SK-N-SH (cell line): ENCODE results near the gene RASL10B. TPM values are rescaled to one million over a fixed set of nuclear protein-coding genes. Genes with fewer than 3 reads are reported as not detected.

Source experiments
- CTCF ChIA-PET: fragments of 300-600, 350-600 bp; formaldehyde crosslinking; extraction: SDS; loops from one replicate; lab custom pipeline; 2021; lab: Yijun Ruan, JAX
- POLR2A ChIA-PET: fragments of 350-600 bp; sonication (Branson Sonifier 250); formaldehyde crosslinking; extraction: SDS; loops from one replicate; lab custom pipeline; 2020; ENCODE audit warnings: antibody characterized with exemption, inconsistent platforms; lab: Yijun Ruan, JAX
- DNase-seq: peaks from one replicate; pipeline ENCODE4 v3.0.0; 2012
- H2AFZ ChIP-seq: fragments of 200-600 bp; sonication (generic); 2 replicates; pipeline ENCODE4 v1.8.1; 2016; ENCODE audit warnings: antibody characterized with exemption, mild to moderate bottlenecking, low read depth
- H3F3A ChIP-seq: fragments of 200-600 bp; sonication (generic); replicated peaks from 2 replicates; pipeline ENCODE3; 2016; ENCODE audit warnings: antibody characterized with exemption, mild to moderate bottlenecking; ENCODE audit not compliant: insufficient read depth
- H3K27ac ChIP-seq, 2 experiments: fragments of 200-500 bp in 1 of 2; fragments of 200-600 bp in 1 of 2; sonication (Bioruptor generic) in 1 of 2; sonication (generic), shearing (Covaris generic) in 1 of 2; 2 replicates each; pipeline versions ENCODE4 v1.5.1 to v1.6.1; 2014 to 2016; ENCODE audit warnings: low read depth in 2 of 2, inconsistent platforms in 1 of 2, low read length in 1 of 2, mild to moderate bottlenecking in 1 of 2, mixed read lengths in 1 of 2
- H3K27me3 ChIP-seq: fragments of 200-600 bp; sonication (generic), shearing (Covaris generic); 2 replicates; pipeline ENCODE4 v1.6.1; 2016; ENCODE audit warnings: mixed run types; ENCODE audit not compliant: insufficient read depth
- H3K36me3 ChIP-seq, 2 experiments: fragments of 200-500 bp in 1 of 2; fragments of 200-600 bp in 1 of 2; sonication (Bioruptor generic) in 1 of 2; sonication (generic) in 1 of 2; replicated peaks in 1 of 2; 2 replicates each; pipeline versions ENCODE3 to v1.5.1; 2014 to 2016; ENCODE audit warnings: low read length in 1 of 2, mild to moderate bottlenecking in 1 of 2; ENCODE audit not compliant: insufficient read depth in 2 of 2, control insufficient read depth in 1 of 2
- H3K4me1 ChIP-seq, 2 experiments: fragments of 200-500 bp in 1 of 2; fragments of 200-600 bp in 1 of 2; sonication (Bioruptor generic) in 1 of 2; sonication (generic), shearing (Covaris generic) in 1 of 2; 2 replicates each; pipeline versions ENCODE4 v1.5.1 to v1.6.1; 2014 to 2016; ENCODE audit warnings: low read depth in 1 of 2, low read length in 1 of 2, mixed run types in 1 of 2; ENCODE audit not compliant: insufficient read depth in 2 of 2, control insufficient read depth in 1 of 2
- H3K4me2 ChIP-seq: fragments of 200-600 bp; sonication (generic), shearing (Covaris generic); 2 replicates; pipeline ENCODE4 v1.6.1; 2017; ENCODE audit warnings: mixed run types
- H3K4me3 ChIP-seq, 2 experiments: fragments of 200-500 bp in 1 of 2; fragments of 200-600 bp in 1 of 2; sonication (Bioruptor generic) in 1 of 2; sonication (generic), shearing (Covaris generic) in 1 of 2; 2 replicates each; pipeline versions ENCODE4 v1.5.1 to v1.8.1; 2014 to 2016; ENCODE audit warnings: low read depth in 2 of 2, inconsistent platforms in 1 of 2, low read length in 1 of 2, mild to moderate bottlenecking in 1 of 2, mixed read lengths in 1 of 2, moderate library complexity in 1 of 2
- H3K79me2 ChIP-seq: fragments of 200-600 bp; sonication (generic); 2 replicates; pipeline ENCODE4 v1.8.1; 2017; ENCODE audit warnings: mild to moderate bottlenecking; ENCODE audit not compliant: insufficient read depth
- H3K9ac ChIP-seq: fragments of 200-600 bp; sonication (generic); 2 replicates; pipeline ENCODE4 v1.6.1; 2017; ENCODE audit warnings: mixed run types
- H3K9me2 ChIP-seq: fragments of 200-600 bp; sonication (generic); 2 replicates; pipeline ENCODE4 v1.6.1; 2017; ENCODE audit warnings: mixed run types
- H3K9me3 ChIP-seq: fragments of 200-600 bp; sonication (generic); 2 replicates; pipeline ENCODE4 v1.6.1; 2017; ENCODE audit warnings: mixed run types, mild to moderate bottlenecking, moderate library complexity
- H4K20me1 ChIP-seq: fragments of 200-600 bp; sonication (generic); 2 replicates; pipeline ENCODE4 v1.6.1; 2017; ENCODE audit warnings: mild to moderate bottlenecking, mixed run types; ENCODE audit not compliant: insufficient read depth
- EP300 ChIP-seq, 2 experiments: IDR thresholded peaks; 2 replicates each; pipeline versions ENCODE4 v1.4.0 to v1.6.1; 2012; ENCODE audit warnings: borderline replicate concordance in 1 of 2, low read depth in 1 of 2, low read length in 1 of 2
- GABPA ChIP-seq: IDR thresholded peaks from 2 replicates; pipeline ENCODE4 v1.4.0; 2012; ENCODE audit warnings: low read depth, mild to moderate bottlenecking
- GATA2 ChIP-seq: sonication (generic); formaldehyde crosslinking; IDR thresholded peaks from 2 replicates; pipeline ENCODE4 v1.5.0; 2020; ENCODE audit warnings: mild to moderate bottlenecking, missing genetic modification reagents
- MXI1 ChIP-seq: IDR thresholded peaks from 2 replicates; pipeline ENCODE4 v1.6.1; 2012; ENCODE audit warnings: mild to moderate bottlenecking, low read depth, low read length, improper control_type of control experiment
- NRF1 ChIP-seq: IDR thresholded peaks from 2 replicates; pipeline ENCODE4 v1.6.1; 2012; ENCODE audit warnings: low read depth, mild to moderate bottlenecking, low read length
- RCOR1 ChIP-seq: fragments of 150-350 bp; IDR thresholded peaks from 2 replicates; pipeline ENCODE4 v1.6.1; 2017; ENCODE audit warnings: antibody characterized with exemption, low read length
- SMC3 ChIP-seq: IDR thresholded peaks from 2 replicates; pipeline ENCODE4 v1.6.1; 2012; ENCODE audit warnings: low read depth, low read length, improper control_type of control experiment
- TAF1 ChIP-seq: IDR thresholded peaks from 2 replicates; pipeline ENCODE4 v1.6.1; 2012; ENCODE audit warnings: low read depth, mild to moderate bottlenecking, low read length, moderate library complexity, borderline replicate concordance
- TCF12 ChIP-seq: IDR thresholded peaks from 2 replicates; pipeline ENCODE4 v1.4.0; 2012
- WGBS: methylation state at CpG from one replicate; pipeline ENCODE4 v1.1.6; 2017; ENCODE audit warnings: low lambda C conversion rate; 5-methylcytosine and 5-hydroxymethylcytosine counted together
- polyA plus RNA-seq, 3 experiments: library from polyadenylated mRNA; depleted of rRNA; stranded (reverse); fragments of >200 nt; gene quantifications; 2 replicates each; pipeline ENCODE4 v1.2.3, GENCODE V29; 2012
- TF ChIP-seq, protein P1 (sequence below): IDR thresholded peaks from 2 replicates; pipeline ENCODE4; 2012
- TF ChIP-seq, protein P2 (sequence below): fragments of 150-350 bp; IDR thresholded peaks from 2 replicates; pipeline ENCODE4 v1.6.1; 2016; ENCODE audit warnings: mild to moderate bottlenecking, low read depth, low read length

Gene RASL10B
- polyA plus RNA-seq, 1 of the 3 experiments (the other 2 are of a cell fraction) = 4.2 TPM

DNA sequence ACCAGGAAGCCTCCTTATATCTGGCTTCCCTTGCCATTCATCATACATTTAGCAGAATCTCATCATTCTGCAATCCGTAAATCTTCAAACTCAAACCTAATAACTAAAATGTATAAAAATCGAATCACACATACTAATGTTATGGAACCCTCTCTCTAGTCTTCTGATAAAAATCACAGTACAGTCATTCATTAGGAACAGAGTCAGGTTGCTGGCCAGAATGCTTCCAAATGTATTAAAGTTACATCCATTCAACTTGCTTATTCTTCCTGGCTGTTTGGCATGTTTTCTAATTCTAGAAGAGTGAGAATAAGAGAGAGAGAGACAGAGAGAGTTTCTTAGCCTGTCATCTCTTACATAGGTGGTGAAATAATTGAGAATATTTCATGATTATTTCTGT lies 16.5 kb upstream of the RASL10B start:
- no peak overlapping the region for H3K4me3 ChIP-seq
- POLR2A ChIA-PET = no interaction called here
- peaks cover 45 to 57% of the 10 kb centered on the region in 2 experiments for H3K36me3 ChIP-seq
- 44% methylated on average over 2 of the region's 2 CpGs for WGBS
- H3K9me3 ChIP-seq = no peaks in the 10 kb centered on the region
- H3K9me2 ChIP-seq = no peaks in the 10 kb centered on the region
- H3F3A ChIP-seq = peaks cover 20% of the 10 kb centered on the region
- peaks cover 3% of the 10 kb centered on the region; the same call in 1 of the 2 replicates for H3K79me2 ChIP-seq
- H3K9ac ChIP-seq = no peak overlapping the region
- DNase-seq = no peak
- peak overlapping the region in 1 of 2 experiments; percentile 93; a peak in 2 of 4 replicates for H3K27ac ChIP-seq
- CTCF ChIA-PET = interaction anchor here (4.8 kb wide), 1 partner anchor 32 kb away, joined by 28 read pairs; no protein-coding TSS in a partner anchor
- no peak overlapping the region for H2AFZ ChIP-seq
- TF ChIP-seq, protein P1, sequence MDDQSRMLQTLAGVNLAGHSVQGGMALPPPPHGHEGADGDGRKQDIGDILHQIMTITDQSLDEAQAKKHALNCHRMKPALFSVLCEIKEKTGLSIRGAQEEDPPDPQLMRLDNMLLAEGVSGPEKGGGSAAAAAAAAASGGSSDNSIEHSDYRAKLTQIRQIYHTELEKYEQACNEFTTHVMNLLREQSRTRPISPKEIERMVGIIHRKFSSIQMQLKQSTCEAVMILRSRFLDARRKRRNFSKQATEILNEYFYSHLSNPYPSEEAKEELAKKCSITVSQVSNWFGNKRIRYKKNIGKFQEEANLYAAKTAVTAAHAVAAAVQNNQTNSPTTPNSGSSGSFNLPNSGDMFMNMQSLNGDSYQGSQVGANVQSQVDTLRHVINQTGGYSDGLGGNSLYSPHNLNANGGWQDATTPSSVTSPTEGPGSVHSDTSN = 0 out of 2 replicates have a peak, but pooled peaks have one; percentile 30
- TF ChIP-seq GABPA (no peak), SMC3 (no peak), GATA2 (CRISPR knock-in tag) (peak; percentile 29), EP300 (IDR thresholded peaks at IDR 0.05; ENCODE audit: borderline replicate concordance in 1 of 2, low read depth in 1 of 2, low read length in 1 of 2) (peak in 1 of 2 experiments; percentile 22; a peak in 1 of 4 replicates), TCF12 (peak; percentile 32; the same call in 1 of the 2 replicates), NRF1 (no peak), RCOR1 (peak; percentile 32; the same call in 1 of the 2 replicates), MXI1 (no peak)
- TF ChIP-seq, protein P2, sequence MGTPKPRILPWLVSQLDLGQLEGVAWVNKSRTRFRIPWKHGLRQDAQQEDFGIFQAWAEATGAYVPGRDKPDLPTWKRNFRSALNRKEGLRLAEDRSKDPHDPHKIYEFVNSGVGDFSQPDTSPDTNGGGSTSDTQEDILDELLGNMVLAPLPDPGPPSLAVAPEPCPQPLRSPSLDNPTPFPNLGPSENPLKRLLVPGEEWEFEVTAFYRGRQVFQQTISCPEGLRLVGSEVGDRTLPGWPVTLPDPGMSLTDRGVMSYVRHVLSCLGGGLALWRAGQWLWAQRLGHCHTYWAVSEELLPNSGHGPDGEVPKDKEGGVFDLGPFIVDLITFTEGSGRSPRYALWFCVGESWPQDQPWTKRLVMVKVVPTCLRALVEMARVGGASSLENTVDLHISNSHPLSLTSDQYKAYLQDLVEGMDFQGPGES = no peak
- H3K4me2 ChIP-seq = peak overlapping the region; percentile 46; the same call in 1 of the 2 replicates
- 0 out of 2 replicates have a peak, but pooled peaks cover 8% of the 10 kb centered on the region for H4K20me1 ChIP-seq
- H3K4me1 ChIP-seq = peaks cover 25 to 37% of the 10 kb centered on the region in 2 experiments
- no peaks in the 10 kb centered on the region for H3K27me3 ChIP-seq

DNA sequence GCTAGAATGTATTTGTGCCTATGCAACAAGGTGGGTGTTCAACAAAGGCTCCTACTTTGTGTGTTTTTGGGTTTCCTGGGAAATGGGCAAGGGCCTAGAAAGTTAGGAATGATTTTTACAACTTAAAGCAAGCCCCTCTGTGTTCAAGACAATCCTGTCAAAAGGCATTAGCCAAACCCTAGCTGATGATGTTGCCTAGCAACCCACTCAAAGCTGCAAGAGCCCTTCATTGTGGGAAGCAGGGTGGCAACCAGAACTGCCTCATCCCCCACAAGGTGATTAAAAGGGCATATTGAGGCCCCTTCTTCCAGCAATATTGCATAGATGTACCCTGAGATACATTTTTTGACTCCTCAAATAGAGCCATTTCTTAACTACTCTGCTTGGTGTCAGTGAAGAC lies 16.0 kb upstream of the RASL10B start:
- DNase-seq = no peak
- Histone ChIP-seq H3K9ac (no peak overlapping the region), H3K9me2 (no peaks in the 10 kb centered on the region), H4K20me1 (0 out of 2 replicates have a peak, but pooled peaks cover 8% of the 10 kb centered on the region), H3K4me2 (no peak overlapping the region), H3F3A (peaks cover 20% of the 10 kb centered on the region), H3K36me3 (peaks cover 41 to 54% of the 10 kb centered on the region in 2 experiments), H3K9me3 (no peaks in the 10 kb centered on the region), H3K4me3 (no peak overlapping the region), H2AFZ (no peak overlapping the region), H3K79me2 (peaks cover 5% of the 10 kb centered on the region; the same call in 1 of the 2 replicates), H3K27ac (peak overlapping the region in 1 of 2 experiments; percentile 93; a peak in 2 of 4 replicates), H3K27me3 (no peaks in the 10 kb centered on the region), H3K4me1 (peaks cover 25 to 37% of the 10 kb centered on the region in 2 experiments)
- ChIA-PET CTCF (interaction anchor here (0.9 to 4.8 kb wide), 2 partner anchors 32 to 48 kb away, joined by 7 to 28 read pairs; no protein-coding TSS in a partner anchor), POLR2A (no interaction called here)
- TF ChIP-seq TAF1 (no peak), EP300 (IDR thresholded peaks at IDR 0.05; ENCODE audit: borderline replicate concordance in 1 of 2, low read depth in 1 of 2, low read length in 1 of 2) (no peak), SMC3 (no peak)
